Stimulated activated CD4-positive, alpha-beta T cell treated with anti-CD3 and anti-CD28 coated beads, Interleukin-1b, Interleukin-23, amount 100 ng/mL, for 4 hours (primary cell): ENCODE measurements around the gene P2RX7.

Experiments used
- DNase-seq, 2 donors: peaks; one replicate each; pipeline ENCODE4 v3.0.0-alpha.2; 2020; ENCODE audit warnings: low read depth in 2 of 2

Gene P2RX7

GRCh38 chr12:121110211-121110940 lies 22.3 kb upstream of the P2RX7 start:
- DNase-seq, result peak; percentile 44 to 64

- DNase-seq, result no peak
These were observed 21.0 kb upstream of the P2RX7 start for GRCh38 chr12:121111684-121112083.

- no peak for DNase-seq
These were observed 20.2 kb upstream of the P2RX7 start for GRCh38 chr12:121112496-121112895.

GRCh38 chr12:121113057-121113456 lies 19.6 kb upstream of the P2RX7 start:
- no peak for DNase-seq

- no peak for DNase-seq
These were observed 18.5 kb upstream of the P2RX7 start for GRCh38 chr12:121114019-121114639.

- no peak for DNase-seq
These were observed 17.9 kb upstream of the P2RX7 start for GRCh38 chr12:121114806-121115205.

- DNase-seq, result no peak
These were observed 17.1 kb upstream of the P2RX7 start for GRCh38 chr12:121115530-121115929.

GRCh38 chr12:121116318-121117225 lies 16.1 kb upstream of the P2RX7 start:
- DNase-seq, result no peak

GRCh38 chr12:121117226-121117777 lies 15.4 kb upstream of the P2RX7 start:
- DNase-seq, result no peak

GRCh38 chr12:121120323-121120722 lies 12.4 kb upstream of the P2RX7 start:
- no peak for DNase-seq

- no peak for DNase-seq
These were observed 11.5 kb upstream of the P2RX7 start for GRCh38 chr12:121120989-121121755.

- no peak for DNase-seq
These were observed 10.9 kb upstream of the P2RX7 start for GRCh38 chr12:121121805-121122204.

- no peak for DNase-seq
These were observed 9.2 kb upstream of the P2RX7 start for GRCh38 chr12:121123488-121123887.

GRCh38 chr12:121124402-121125109 lies 8.1 kb upstream of the P2RX7 start:
- DNase-seq, result no peak

GRCh38 chr12:121127501-121127900 lies 5.2 kb upstream of the P2RX7 start:
- no peak for DNase-seq

GRCh38 chr12:121128908-121129810 lies 3.5 kb upstream of the P2RX7 start:
- DNase-seq, result peak; percentile 74 to 76

GRCh38 chr12:121129811-121130147 lies 2.9 kb upstream of the P2RX7 start:
- no peak for DNase-seq

- DNase-seq, result no peak
These were observed 1.8 kb upstream of the P2RX7 start for GRCh38 chr12:121130866-121131373.

GRCh38 chr12:121131941-121132341 lies 735 bp upstream of the P2RX7 start:
- DNase-seq, result no peak

GRCh38 chr12:121133838-121134237 lies 1.2 kb downstream of the P2RX7 start:
- DNase-seq, result no peak
